Dedifferentiated amniotic fluid mesenchymal stem cell (primary cell): Measurements from ENCODE around the gene OR10R2.

Experiments
- DNase-seq: peaks from one replicate; pipeline ENCODE4 v3.0.0-alpha.2; 2016; ENCODE audit errors: extremely low spot score

The OR10R2 gene

DNA sequence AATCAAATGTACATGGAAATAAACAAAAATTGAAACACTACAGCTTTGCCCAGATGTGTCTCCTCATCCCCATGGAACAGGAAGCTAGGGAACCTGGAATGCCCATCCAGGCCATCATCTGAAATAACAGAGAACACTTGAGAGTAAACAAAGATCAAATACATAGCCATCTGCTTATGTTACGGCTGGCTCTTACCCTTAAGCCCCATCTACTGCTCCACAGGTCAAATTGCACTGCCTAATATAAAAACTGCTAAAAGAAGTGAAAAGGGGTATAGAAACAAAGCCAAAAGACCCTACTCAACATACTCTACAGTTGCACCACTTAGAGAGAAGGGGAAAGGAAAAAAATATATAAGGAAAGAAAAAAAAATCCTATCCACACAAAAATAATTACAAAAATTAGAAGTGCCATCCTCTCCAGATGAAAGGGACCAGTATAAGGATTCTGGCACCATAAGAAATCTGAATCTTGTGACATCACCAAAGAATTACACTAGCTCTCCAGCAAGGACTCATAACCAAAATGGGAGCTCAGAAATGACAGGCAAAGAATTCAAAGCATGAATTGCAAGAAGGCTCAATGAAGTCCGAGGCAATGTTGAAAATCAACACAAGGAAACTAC is 55.3 kb downstream of the OR10R2 start:
- no peak for DNase-seq
